ENCODE measurements around the gene ATP2B2. TPM values are rescaled to one million over a fixed set of nuclear protein-coding genes. Genes with fewer than 3 reads are reported as not detected.
A peak's percentile ranks its signal among the peaks of the same experiment; 100 is the strongest.

Gene ATP2B2
- total and polyA plus RNA-seq, 8 donors = 0.01 to 0.18 (median 0.06) TPM; not detected in 1

DNA sequence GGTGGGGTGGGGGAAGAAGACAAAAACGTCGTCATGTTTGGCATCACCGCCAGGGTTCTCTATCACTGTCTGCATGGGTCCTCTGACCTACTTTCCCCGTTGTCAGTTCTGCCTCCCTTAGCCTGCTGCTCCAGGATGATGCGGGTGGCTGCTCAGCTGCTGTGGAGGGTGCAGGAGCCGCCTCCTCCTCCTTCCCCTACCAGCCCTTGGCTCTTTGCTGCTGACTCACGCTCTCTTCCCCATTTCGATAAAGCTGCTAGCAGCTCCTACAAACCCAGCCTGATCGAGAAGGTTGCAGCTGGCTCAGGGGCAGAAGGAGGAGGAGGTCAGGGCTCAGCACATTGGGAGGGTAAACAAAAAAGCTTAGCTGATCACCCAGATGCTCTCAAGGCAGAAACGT lies 135.0 kb downstream of the ATP2B2 start:
- no peaks in the 10 kb centered on the region for H3K27me3 ChIP-seq
- intact Hi-C loops (cut with DNase I) = no loop called here
- no peak for TF ChIP-seq CTCF (IDR thresholded peaks at IDR 0.05)

GRCh38 chr3:10368512-10368911 lies 136.9 kb downstream of the ATP2B2 start:
- intact Hi-C loops (cut with DNase I) = no loop called here
- no peak overlapping the region for H3K27ac ChIP-seq
- no peaks in the 10 kb centered on the region for H3K4me1 ChIP-seq
- no peak for TF ChIP-seq CTCF (IDR thresholded peaks at IDR 0.05)
- ATAC-seq (no peak), DNase-seq (no peak)
- H3K36me3 ChIP-seq = no peaks in the 10 kb centered on the region
- H3K4me3 ChIP-seq = no peak overlapping the region
- no peaks in the 10 kb centered on the region for H3K27me3 ChIP-seq
- peaks cover 0 to 3% of the 10 kb centered on the region in 2 donors for H3K9me3 ChIP-seq

More for the DNA sequence above, 135.0 kb downstream of the ATP2B2 start:
- peak in 1 of 4 donors; percentile 34 for DNase-seq
- H3K4me3 ChIP-seq = no peak overlapping the region
- peak; percentile 41 for ATAC-seq
- no peaks in the 10 kb centered on the region for H3K4me1 ChIP-seq
- H3K27ac ChIP-seq = no peak overlapping the region
- no peaks in the 10 kb centered on the region for H3K36me3 ChIP-seq
- H3K9me3 ChIP-seq = peaks cover 0 to 3% of the 10 kb centered on the region in 2 donors

DNA sequence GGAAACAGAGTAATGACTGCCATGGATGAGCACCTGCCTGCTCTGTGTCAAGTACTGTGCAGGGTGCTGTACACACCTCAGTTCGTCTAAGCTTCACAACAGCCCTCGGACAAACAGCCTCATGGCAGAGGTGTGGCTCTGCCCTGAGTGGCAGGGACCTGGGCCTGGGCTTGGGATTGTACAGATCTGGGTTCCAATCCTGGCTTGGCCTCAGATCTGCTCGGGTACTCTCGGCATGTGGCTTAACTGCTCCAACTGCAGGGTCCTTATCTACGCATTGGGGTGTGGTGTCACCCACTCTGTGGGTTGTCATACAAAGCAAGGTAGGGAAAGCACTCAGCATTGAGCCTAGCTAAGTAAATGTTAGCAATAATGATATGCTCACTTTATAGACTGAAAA lies 137.9 kb downstream of the ATP2B2 start:
- Histone ChIP-seq H3K4me3 (no peak overlapping the region), H3K9me3 (peaks cover 0 to 6% of the 10 kb centered on the region in 2 donors), H3K36me3 (no peaks in the 10 kb centered on the region), H3K4me1 (no peaks in the 10 kb centered on the region), H3K27me3 (no peaks in the 10 kb centered on the region), H3K27ac (no peak overlapping the region)
- ATAC-seq (no peak), DNase-seq (no peak)
- TF ChIP-seq CTCF (IDR thresholded peaks at IDR 0.05) = no peak
- intact Hi-C loops (cut with DNase I) = no loop called here

DNA sequence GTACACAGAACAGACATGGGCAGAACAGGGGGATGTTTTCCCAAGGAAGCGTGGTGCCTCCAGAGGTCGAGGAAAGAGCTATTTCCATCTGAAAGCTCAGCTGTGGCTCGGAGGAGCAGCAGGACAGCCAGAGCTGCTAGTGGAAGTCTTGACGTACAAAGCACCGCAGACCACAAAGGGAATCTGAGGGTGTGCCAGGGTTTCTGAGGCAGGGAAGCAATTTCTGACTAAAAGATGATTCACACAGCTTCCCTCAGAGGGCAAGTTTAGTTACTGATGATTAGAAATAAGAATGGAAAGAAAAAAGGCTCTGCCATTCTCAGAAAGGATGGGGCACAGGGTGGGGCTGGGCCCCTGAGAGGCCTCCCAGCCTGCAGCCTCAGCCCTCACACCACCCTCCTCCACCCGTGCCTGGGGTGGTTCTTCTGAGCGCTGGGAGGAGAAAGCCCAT lies 138.7 kb downstream of the ATP2B2 start:
- Histone ChIP-seq H3K4me3 (no peak overlapping the region), H3K27ac (no peak overlapping the region), H3K4me1 (no peaks in the 10 kb centered on the region), H3K36me3 (no peaks in the 10 kb centered on the region), H3K27me3 (no peaks in the 10 kb centered on the region), H3K9me3 (peaks cover 0 to 6% of the 10 kb centered on the region in 2 donors)
- TF ChIP-seq CTCF (IDR thresholded peaks at IDR 0.05) = no peak
- intact Hi-C loops (cut with DNase I) = no loop called here
- DNase-seq (peak in 1 of 4 donors; percentile 64), ATAC-seq (peak; percentile 71)

GRCh38 chr3:10365791-10366190 lies 139.6 kb downstream of the ATP2B2 start:
- no peak overlapping the region for H3K4me3 ChIP-seq

More at GRCh38 chr3:10365791-10366190, 139.6 kb downstream of the ATP2B2 start:
- intact Hi-C loops (cut with DNase I) = no loop called here
- ATAC-seq = no peak
- Histone ChIP-seq H3K27ac (no peak overlapping the region), H3K9me3 (peaks cover 0 to 3% of the 10 kb centered on the region in 2 donors), H3K27me3 (no peaks in the 10 kb centered on the region), H3K4me1 (no peaks in the 10 kb centered on the region), H3K36me3 (no peaks in the 10 kb centered on the region)
- no peak for TF ChIP-seq CTCF (IDR thresholded peaks at IDR 0.05)
- DNase-seq = no peak

Data from left lung (tissue), 10 donors.